Measurements from ENCODE around the gene TRIAP1. TPM values are rescaled to one million over a fixed set of nuclear protein-coding genes. Genes with fewer than 3 reads are reported as not detected.

Gene TRIAP1
- total RNA-seq, 1 experiment from 2014 or later = 26.1 TPM

- Histone ChIP-seq H3K9me2 (replicated peaks; ENCODE audit: insufficient read depth, low read length) (no peaks in the 10 kb centered on the region), H3K4me3 (ENCODE audit: low read length) (no peak overlapping the region), H2AFZ (ENCODE audit: low read length) (no peak overlapping the region), H3K79me2 (ENCODE audit: low read length) (peaks cover 65% of the 10 kb centered on the region), H3K9ac (ENCODE audit: low read length) (no peak overlapping the region; the same call in 1 of the 2 replicates), H3K4me2 (ENCODE audit: low read depth, low read length, poor library complexity, severe bottlenecking) (no peak overlapping the region), H3K27ac (ENCODE audit: low read length) (no peak overlapping the region), H4K20me1 (ENCODE audit: insufficient read depth, low read depth, low read length) (peaks cover 48% of the 10 kb centered on the region), H3K36me3 (ENCODE audit: insufficient read depth, low read length) (peaks cover 60% of the 10 kb centered on the region), H3K9me3 (ENCODE audit: low read length) (no peaks in the 10 kb centered on the region), H3K4me1 (ENCODE audit: low read length) (peaks cover 31% of the 10 kb centered on the region), H3K27me3 (ENCODE audit: low read length) (no peaks in the 10 kb centered on the region)
- no peak for DNase-seq
Observed at GRCh38 chr12:120465756-120466155, 19.6 kb upstream of the TRIAP1 start.

- H4K20me1 ChIP-seq (ENCODE audit: insufficient read depth, low read depth, low read length) = peaks cover 45% of the 10 kb centered on the region
- peaks cover 68% of the 10 kb centered on the region for H3K36me3 ChIP-seq (ENCODE audit: insufficient read depth, low read length)
- no peaks in the 10 kb centered on the region for H3K9me3 ChIP-seq (ENCODE audit: low read length)
- no peak overlapping the region for H3K4me2 ChIP-seq (ENCODE audit: low read depth, low read length, poor library complexity, severe bottlenecking)
- H3K9ac ChIP-seq (ENCODE audit: low read length) = no peak overlapping the region
- no peak overlapping the region for H3K4me3 ChIP-seq (ENCODE audit: low read length)
- DNase-seq = no peak
- no peak overlapping the region for H3K27ac ChIP-seq (ENCODE audit: low read length)
- no peaks in the 10 kb centered on the region for H3K9me2 ChIP-seq (replicated peaks; ENCODE audit: insufficient read depth, low read length)
- H3K4me1 ChIP-seq (ENCODE audit: low read length) = peaks cover 24% of the 10 kb centered on the region
- H2AFZ ChIP-seq (ENCODE audit: low read length) = no peak overlapping the region
- H3K79me2 ChIP-seq (ENCODE audit: low read length) = peaks cover 58% of the 10 kb centered on the region
- H3K27me3 ChIP-seq (ENCODE audit: low read length) = no peaks in the 10 kb centered on the region
Observed at GRCh38 chr12:120463712-120464111, 17.5 kb upstream of the TRIAP1 start.

DNA sequence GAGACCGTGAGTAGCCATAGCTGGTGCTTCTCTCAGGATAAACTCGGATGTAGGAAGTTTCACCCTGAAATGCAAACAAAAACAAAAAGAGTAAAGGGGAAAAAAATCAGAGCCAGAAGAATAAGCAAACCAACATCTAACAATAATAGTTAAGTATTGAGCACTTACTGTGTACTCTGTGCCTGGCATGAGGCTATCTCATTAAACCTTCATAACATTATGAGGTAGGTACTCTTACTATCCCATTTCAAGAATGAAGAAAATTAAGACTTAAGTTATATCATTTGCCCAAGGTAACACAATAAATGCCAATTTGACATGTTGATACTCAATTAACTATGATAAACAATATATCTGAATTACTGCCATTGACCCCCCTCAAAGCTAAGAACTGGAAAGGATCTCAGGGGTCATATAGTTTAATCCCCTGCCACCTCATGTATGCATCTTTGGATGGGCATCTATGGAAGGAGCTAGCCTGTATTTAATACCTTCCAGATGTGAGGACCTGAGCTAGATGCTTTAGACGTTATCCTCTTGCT lies 16.0 kb upstream of the TRIAP1 start:
- Histone ChIP-seq H4K20me1 (ENCODE audit: insufficient read depth, low read depth, low read length) (peaks cover 30% of the 10 kb centered on the region), H3K79me2 (ENCODE audit: low read length) (peaks cover 42% of the 10 kb centered on the region), H3K27ac (ENCODE audit: low read length) (no peak overlapping the region), H3K9me3 (ENCODE audit: low read length) (no peaks in the 10 kb centered on the region), H3K36me3 (ENCODE audit: insufficient read depth, low read length) (peaks cover 68% of the 10 kb centered on the region), H2AFZ (ENCODE audit: low read length) (no peak overlapping the region), H3K9me2 (replicated peaks; ENCODE audit: insufficient read depth, low read length) (no peaks in the 10 kb centered on the region), H3K27me3 (ENCODE audit: low read length) (no peaks in the 10 kb centered on the region), H3K9ac (ENCODE audit: low read length) (no peak overlapping the region), H3K4me1 (ENCODE audit: low read length) (peaks cover 12% of the 10 kb centered on the region; the same call in 1 of the 2 replicates), H3K4me2 (ENCODE audit: low read depth, low read length, poor library complexity, severe bottlenecking) (no peak overlapping the region), H3K4me3 (ENCODE audit: low read length) (no peak overlapping the region)
- no peak for DNase-seq

DNA sequence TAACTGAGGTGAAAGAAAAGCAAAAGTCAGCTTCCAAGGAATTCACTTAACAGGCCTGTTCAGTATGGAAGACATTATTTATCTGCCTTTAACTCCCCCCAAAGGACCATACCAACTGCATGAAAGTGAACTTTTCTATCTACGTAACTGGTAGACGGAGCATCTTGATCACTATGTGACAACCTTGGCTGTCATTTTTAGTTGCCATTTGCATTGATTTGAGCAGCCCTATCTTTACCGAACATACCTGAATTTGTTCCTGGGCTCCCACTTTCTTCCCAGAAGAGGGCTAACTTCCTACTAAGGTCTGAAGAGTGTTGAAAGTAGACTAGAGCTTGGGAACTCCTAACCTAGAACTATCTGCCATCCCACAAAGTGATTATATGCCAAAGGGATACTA lies 14.0 kb upstream of the TRIAP1 start:
- Histone ChIP-seq H2AFZ (ENCODE audit: low read length) (no peak overlapping the region), H3K4me1 (ENCODE audit: low read length) (no peaks in the 10 kb centered on the region), H3K79me2 (ENCODE audit: low read length) (peaks cover 22% of the 10 kb centered on the region)

DNA sequence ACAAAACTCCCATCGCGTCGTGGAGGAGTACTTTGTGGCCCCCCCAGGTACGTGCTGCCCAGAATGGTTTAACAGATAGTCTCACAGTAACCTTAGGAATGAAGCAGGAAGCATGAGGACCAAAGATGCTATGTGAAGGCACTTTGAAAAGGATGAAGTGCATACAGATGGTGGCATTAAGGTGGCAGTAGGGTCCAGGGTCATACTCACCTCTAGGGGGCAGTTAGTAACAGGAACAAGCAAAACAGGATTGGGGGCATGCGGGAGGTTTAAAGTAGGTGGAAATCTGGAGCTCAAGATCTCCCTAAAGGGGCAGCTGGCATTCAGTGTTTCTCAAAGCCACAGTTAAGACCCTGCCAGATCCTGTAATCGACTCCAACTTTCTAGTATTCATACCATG lies 10.9 kb upstream of the TRIAP1 start:
- Histone ChIP-seq H4K20me1 (ENCODE audit: insufficient read depth, low read depth, low read length) (peaks cover 5% of the 10 kb centered on the region; the same call in 1 of the 2 replicates), H3K9ac (ENCODE audit: low read length) (no peak overlapping the region), H3K9me3 (ENCODE audit: low read length) (no peaks in the 10 kb centered on the region), H3K4me3 (ENCODE audit: low read length) (no peak overlapping the region), H3K79me2 (ENCODE audit: low read length) (peaks cover 6% of the 10 kb centered on the region), H2AFZ (ENCODE audit: low read length) (no peak overlapping the region), H3K9me2 (replicated peaks; ENCODE audit: insufficient read depth, low read length) (no peaks in the 10 kb centered on the region), H3K4me1 (ENCODE audit: low read length) (no peaks in the 10 kb centered on the region), H3K36me3 (ENCODE audit: insufficient read depth, low read length) (peaks cover 41% of the 10 kb centered on the region), H3K4me2 (ENCODE audit: low read depth, low read length, poor library complexity, severe bottlenecking) (no peak overlapping the region), H3K27me3 (ENCODE audit: low read length) (no peaks in the 10 kb centered on the region), H3K27ac (ENCODE audit: low read length) (no peak overlapping the region)
- peak; percentile 74 for DNase-seq

More for the DNA sequence above, 14.0 kb upstream of the TRIAP1 start:
- Histone ChIP-seq H3K36me3 (ENCODE audit: insufficient read depth, low read length) (peaks cover 62% of the 10 kb centered on the region), H3K4me2 (ENCODE audit: low read depth, low read length, poor library complexity, severe bottlenecking) (no peak overlapping the region), H3K9ac (ENCODE audit: low read length) (no peak overlapping the region), H3K27me3 (ENCODE audit: low read length) (no peaks in the 10 kb centered on the region), H3K9me3 (ENCODE audit: low read length) (no peaks in the 10 kb centered on the region), H4K20me1 (ENCODE audit: insufficient read depth, low read depth, low read length) (peaks cover 10% of the 10 kb centered on the region; the same call in 1 of the 2 replicates), H3K9me2 (replicated peaks; ENCODE audit: insufficient read depth, low read length) (no peaks in the 10 kb centered on the region), H3K27ac (ENCODE audit: low read length) (no peak overlapping the region), H3K4me3 (ENCODE audit: low read length) (no peak overlapping the region)
- DNase-seq = no peak

DNA sequence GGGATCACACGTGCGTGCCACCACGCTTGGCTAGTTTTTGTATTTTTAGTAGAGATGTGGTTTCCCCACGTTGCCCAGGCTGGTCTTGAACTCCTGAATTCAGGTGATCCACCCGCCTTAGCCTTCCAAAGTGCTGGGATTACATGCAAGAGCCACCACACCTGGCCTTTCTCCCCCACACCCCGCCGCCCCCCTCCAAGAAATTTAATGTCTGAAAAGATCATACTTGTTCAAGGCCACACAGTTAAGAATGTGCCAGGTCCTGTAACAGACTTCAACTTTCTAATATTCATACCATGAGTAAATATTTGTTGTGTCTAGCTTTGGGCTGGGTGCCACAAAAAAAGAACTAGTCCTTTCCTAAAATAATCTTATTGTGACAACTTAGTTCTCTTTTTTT lies 9.1 kb upstream of the TRIAP1 start:
- no peak overlapping the region for H2AFZ ChIP-seq (ENCODE audit: low read length)
- DNase-seq = no peak
- no peak overlapping the region for H3K4me2 ChIP-seq (ENCODE audit: low read depth, low read length, poor library complexity, severe bottlenecking)
- no peak overlapping the region for H3K4me3 ChIP-seq (ENCODE audit: low read length)
- H3K4me1 ChIP-seq (ENCODE audit: low read length) = no peaks in the 10 kb centered on the region
- no peak overlapping the region for H3K9ac ChIP-seq (ENCODE audit: low read length)
- H3K27me3 ChIP-seq (ENCODE audit: low read length) = no peaks in the 10 kb centered on the region
- H3K9me3 ChIP-seq (ENCODE audit: low read length) = no peaks in the 10 kb centered on the region
- H3K27ac ChIP-seq (ENCODE audit: low read length) = no peak overlapping the region
- H3K36me3 ChIP-seq (ENCODE audit: insufficient read depth, low read length) = peaks cover 32% of the 10 kb centered on the region
- H4K20me1 ChIP-seq (ENCODE audit: insufficient read depth, low read depth, low read length) = peaks cover 5% of the 10 kb centered on the region; the same call in 1 of the 2 replicates
- H3K9me2 ChIP-seq (replicated peaks; ENCODE audit: insufficient read depth, low read length) = no peaks in the 10 kb centered on the region
- peaks cover 12% of the 10 kb centered on the region for H3K79me2 ChIP-seq (ENCODE audit: low read length)

DNA sequence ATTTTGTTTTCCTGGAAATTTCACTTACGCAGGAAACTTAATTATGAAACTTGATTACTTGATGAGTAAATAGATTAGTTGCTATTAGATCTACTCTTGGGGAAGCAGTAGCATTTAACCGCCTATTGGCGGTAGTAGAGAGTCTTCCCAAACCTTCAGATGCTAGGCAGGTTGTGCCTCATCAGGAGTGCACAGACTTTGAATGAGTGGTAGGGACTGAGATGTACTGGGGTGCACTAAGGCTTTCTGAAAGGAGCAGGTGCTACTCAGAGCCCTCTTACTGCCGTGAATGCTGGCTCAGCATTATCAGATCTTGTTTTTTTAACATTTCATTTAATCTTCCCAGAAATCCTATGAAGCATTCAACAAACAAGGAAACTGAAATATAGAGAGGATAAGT lies 7.8 kb upstream of the TRIAP1 start:
- peak; percentile 76 for DNase-seq

DNA sequence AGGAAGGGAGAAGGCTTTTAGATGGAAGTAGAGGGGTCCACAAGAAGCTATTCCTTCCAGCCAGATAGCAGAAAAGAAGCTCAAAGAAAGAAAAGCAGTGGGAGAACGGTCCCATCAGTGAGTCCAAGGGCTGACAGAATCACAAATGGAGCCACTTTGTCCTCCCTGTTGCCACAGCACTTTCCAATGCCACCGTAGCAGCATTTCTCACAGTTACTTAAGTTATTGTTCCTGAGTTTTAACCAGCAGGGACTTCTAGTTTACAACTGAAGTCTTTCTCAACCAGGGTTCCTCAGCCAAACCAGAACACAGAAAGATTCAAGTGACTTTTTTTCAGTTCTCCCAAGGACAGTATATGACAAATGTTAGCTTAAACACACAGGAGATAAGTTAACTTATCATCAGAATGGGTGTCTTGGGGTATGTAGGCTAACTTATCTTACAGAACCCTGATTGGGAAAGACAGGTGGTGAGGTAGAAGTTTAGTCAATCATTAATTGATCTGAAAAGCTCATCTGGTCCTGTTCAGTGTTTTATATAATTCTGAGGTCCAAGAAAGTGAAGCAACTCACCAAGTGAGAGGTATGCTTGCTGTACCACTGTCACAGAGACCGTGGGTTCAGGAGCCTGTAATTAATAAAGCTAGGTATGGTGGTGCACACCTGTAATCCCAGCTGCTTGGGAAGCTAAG lies 7.0 kb upstream of the TRIAP1 start:
- H3K79me2 ChIP-seq (ENCODE audit: low read length) = peaks cover 29% of the 10 kb centered on the region
- H3K9ac ChIP-seq (ENCODE audit: low read length) = no peak overlapping the region
- H3K27me3 ChIP-seq (ENCODE audit: low read length) = no peaks in the 10 kb centered on the region
- peaks cover 5% of the 10 kb centered on the region; the same call in 1 of the 2 replicates for H4K20me1 ChIP-seq (ENCODE audit: insufficient read depth, low read depth, low read length)
- no peak overlapping the region for H3K27ac ChIP-seq (ENCODE audit: low read length)
- H3K4me2 ChIP-seq (ENCODE audit: low read depth, low read length, poor library complexity, severe bottlenecking) = no peak overlapping the region
- no peaks in the 10 kb centered on the region for H3K4me1 ChIP-seq (ENCODE audit: low read length)
- H3K9me3 ChIP-seq (ENCODE audit: low read length) = no peaks in the 10 kb centered on the region
- H3K36me3 ChIP-seq (ENCODE audit: insufficient read depth, low read length) = peaks cover 26% of the 10 kb centered on the region
- H3K4me3 ChIP-seq (ENCODE audit: low read length) = no peak overlapping the region
- H2AFZ ChIP-seq (ENCODE audit: low read length) = no peak overlapping the region
- DNase-seq = no peak
- H3K9me2 ChIP-seq (replicated peaks; ENCODE audit: insufficient read depth, low read length) = no peaks in the 10 kb centered on the region

More for the DNA sequence above, 7.8 kb upstream of the TRIAP1 start:
- H3K4me3 ChIP-seq (ENCODE audit: low read length) = no peak overlapping the region
- no peaks in the 10 kb centered on the region for H3K9me3 ChIP-seq (ENCODE audit: low read length)
- peaks cover 5% of the 10 kb centered on the region; the same call in 1 of the 2 replicates for H4K20me1 ChIP-seq (ENCODE audit: insufficient read depth, low read depth, low read length)
- peaks cover 31% of the 10 kb centered on the region for H3K36me3 ChIP-seq (ENCODE audit: insufficient read depth, low read length)
- no peaks in the 10 kb centered on the region for H3K9me2 ChIP-seq (replicated peaks; ENCODE audit: insufficient read depth, low read length)
- H3K27ac ChIP-seq (ENCODE audit: low read length) = no peak overlapping the region
- peaks cover 23% of the 10 kb centered on the region for H3K79me2 ChIP-seq (ENCODE audit: low read length)
- no peak overlapping the region for H3K4me2 ChIP-seq (ENCODE audit: low read depth, low read length, poor library complexity, severe bottlenecking)
- no peaks in the 10 kb centered on the region for H3K4me1 ChIP-seq (ENCODE audit: low read length)
- H2AFZ ChIP-seq (ENCODE audit: low read length) = no peak overlapping the region
- H3K27me3 ChIP-seq (ENCODE audit: low read length) = no peaks in the 10 kb centered on the region
- H3K9ac ChIP-seq (ENCODE audit: low read length) = no peak overlapping the region

All from Karpas-422 (cell line).